Activated T-cell treated with anti-CD3 and anti-CD28 coated beads for 24 hours (primary cell): ENCODE measurements around the gene ADK.
"Not testable (repeated sequence)": the region's sequence is repeated elsewhere in the genome, so short reads cannot be mapped to it uniquely, and the experiment has no call there.

Experiments
- DNase-seq: peaks from one replicate; pipeline ENCODE4 v3.0.0-alpha.2; 2020; ENCODE audit warnings: low read depth

ADK gene

DNA sequence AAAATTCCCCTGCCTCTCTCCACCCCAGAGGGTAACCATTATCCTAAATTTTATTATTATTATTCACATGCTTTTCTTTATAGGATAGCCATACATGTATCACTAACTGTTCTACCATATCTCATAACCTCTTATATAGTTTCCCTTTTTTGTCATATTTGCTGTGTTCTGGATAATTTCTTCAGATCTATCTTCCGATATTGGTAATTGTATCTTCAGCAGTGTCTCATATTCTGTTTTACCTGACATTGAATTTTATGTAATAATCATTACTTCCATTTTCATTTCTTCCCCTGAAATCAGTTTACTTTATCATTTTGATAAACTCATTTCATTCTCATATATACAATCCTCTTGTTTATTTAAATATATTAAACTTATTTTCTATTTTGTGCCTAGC is 273.5 kb downstream of the ADK start:
- DNase-seq, result no peak

DNA sequence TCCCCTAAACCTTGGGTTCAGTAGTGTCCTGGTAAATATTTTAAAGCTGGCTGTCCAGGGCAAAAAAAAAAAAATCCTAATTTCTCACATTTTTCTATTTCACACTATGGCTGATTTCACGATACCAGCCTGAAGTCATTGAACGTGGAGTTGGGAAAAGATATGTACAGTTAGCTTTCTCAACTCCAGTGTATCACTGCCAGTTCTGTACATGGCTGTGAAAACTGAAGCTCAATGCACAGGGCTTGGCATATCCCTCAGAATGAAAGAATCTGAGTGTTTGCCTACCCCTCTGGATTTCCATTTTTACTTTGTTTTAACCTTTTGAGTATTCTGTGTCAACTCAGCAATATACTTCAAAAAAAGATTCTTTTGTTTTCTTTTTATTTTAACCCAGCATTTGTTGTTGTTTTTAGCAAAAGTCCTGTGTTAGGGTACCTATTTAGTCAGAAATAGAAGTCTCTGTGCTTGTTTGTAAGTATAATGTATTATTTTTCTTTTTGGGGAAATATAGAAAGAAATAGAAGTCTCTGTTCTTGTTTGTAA is 274.5 kb downstream of the ADK start:
- DNase-seq, result no peak

DNA sequence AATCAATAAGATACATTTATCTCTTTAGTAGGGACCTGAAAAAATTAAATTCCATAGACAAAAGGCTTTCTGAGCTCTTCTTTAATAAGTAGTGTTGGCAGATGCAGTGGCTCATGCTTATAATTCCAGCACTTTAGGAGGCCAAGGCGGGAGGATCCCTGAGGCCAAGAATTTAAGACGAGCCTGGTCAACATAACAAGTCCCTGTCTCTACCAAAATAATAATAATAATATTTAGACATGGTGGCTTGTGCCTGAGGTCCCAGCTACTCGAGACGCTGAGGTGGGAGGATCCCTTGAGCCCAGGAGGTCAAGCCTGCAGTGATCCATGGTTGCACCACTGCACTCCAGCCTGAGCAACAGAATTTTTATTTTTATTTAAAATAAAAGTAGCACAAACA is 280.8 kb downstream of the ADK start:
- DNase-seq, result no peak

DNA sequence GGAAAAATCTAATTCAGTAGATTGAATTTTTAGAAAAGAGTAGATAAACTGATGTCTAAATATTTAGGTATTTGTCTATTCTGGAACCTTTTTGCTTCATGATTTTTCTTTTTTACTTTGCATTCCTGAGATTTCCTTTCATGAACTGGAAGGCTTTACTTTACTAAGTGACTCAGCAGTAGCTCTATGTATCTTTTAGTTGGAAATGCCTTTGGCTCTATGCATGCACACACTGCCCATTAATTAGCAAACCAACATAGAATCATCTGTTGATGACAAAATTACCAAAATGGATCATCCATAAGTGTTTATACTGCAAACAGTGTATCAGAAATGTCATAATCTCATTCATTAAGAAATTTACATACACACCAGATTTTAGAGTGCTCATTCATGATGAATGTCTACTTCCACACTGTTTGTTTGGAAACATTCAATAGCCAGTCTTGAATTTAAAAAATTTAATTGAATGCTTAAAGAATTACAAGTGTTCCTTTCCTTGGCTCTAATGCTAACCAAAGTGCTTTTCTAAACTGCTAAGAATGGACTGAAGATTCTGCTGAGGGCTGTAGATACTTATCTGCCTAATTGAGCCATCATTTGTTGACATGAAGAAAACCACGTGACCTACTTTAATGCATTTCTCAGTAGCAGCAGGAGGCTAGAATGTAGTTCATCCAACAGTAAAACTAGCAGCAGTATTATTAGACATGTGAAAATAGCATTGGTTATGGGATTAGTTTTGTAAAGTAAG is 282.0 kb downstream of the ADK start:
- no peak for DNase-seq

DNA sequence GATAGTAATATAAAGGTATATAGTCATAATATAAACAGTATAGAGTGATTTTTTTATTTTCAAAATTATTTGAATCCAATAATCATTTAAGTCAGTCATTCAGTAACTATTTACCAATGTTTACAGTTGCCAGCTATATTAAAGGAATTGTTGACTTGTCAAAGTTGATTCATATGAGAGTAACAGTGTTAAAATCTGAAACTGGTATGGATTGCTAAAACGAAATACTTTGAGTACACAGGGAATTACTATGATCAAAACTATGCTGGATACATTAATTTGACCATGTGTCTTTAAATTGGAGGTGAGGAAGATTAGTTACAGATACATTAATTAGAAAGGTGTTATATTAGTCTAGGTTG is 282.6 kb downstream of the ADK start:
- DNase-seq, result no peak

DNA sequence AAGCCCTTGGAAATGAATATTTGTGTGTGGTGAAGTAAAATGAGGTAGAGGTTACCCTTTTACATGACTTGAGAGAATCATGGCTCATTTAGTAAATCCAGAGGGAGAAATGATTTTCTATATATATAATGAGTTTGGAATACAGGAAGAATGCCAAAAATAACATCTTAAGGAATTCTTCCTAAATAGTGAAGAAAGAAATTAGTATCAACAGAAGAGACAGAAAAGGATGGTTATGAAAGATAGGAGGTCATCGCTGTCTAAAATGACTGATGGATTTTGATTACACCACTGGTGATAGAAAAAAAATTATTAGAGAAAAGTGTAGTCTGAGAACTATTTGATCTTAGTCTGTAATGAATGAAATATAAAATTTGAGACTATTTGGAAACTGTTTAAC is 283.0 kb downstream of the ADK start:
- no peak for DNase-seq

- DNase-seq, result no peak
These were observed 283.5 kb downstream of the ADK start for GRCh38 chr10:74434547-74434946.

GRCh38 chr10:74436523-74437170 is 285.6 kb downstream of the ADK start:
- DNase-seq, result no peak

DNA sequence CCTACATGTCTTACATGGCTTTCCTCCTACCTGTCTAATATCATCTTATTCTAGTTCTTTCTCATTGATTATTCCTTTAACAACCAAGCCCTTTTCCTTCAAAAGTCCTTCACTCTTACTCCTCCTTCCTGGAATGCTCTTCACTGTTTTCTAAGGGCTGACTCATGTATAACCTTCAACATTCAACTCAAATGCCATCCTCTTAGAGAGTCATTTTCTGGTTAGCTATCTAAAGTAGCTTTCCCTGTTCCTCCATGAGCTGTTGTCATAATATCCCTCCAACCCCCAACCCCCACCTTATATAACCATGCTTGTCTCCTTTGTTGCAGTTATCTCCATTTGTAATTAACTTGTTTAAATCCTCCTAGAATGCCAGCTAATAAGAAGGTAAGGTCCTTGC is 286.8 kb downstream of the ADK start:
- no peak for DNase-seq

- no peak for DNase-seq
These were observed 288.2 kb downstream of the ADK start for GRCh38 chr10:74439213-74439612.

DNA sequence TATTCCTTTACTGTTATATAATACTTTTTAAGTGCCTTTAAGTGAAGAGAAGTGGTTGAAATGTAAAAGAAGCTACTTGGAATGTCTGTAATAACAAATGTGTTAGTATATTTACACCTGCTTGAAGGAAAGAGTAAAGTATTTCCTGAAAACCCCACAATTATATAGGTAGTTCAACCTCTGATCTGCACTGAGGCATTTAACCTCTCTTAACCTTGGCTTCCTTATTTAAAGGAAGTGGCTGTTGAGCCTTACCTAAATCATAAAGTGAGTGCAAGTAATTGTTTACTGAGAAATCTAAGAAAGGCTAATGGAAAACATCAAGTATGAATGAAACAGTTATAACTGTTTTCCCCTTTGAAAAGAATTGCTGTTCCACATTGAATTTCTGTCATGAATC is 294.5 kb downstream of the ADK start:
- DNase-seq, result no peak

GRCh38 chr10:74450602-74451001 is 299.6 kb downstream of the ADK start:
- DNase-seq, result no peak

DNA sequence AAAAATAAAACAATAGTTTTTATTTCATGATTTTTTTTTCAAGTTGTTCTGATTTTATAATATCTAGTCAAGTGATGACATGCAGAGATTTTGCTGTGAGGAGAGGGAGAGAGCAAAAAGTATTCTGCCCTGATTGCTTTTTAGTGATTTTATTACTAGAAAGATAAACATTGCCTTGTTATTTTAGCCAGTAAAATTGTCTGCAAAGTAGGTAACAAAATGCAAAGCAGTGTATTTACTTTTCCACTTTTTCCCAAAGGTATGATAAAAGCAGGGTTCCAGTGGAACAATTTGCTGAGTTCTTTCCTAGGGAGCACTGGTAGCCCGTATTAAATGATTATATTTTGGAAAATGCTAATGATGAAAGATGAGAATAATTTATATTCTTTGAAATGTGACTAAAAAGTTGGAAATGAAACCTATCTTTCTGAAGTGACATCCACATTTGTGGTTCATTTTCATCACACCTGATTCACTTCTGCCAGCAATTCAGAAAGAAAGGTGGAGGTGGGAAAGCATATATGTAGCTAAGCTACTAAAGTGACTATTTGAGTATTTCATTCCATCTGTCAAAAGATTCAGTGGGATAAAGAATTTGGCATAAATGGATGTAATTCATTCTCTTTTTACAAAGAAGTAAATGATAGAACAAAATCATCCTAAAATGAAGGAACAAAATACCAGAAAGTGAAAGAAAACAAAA is 300.3 kb downstream of the ADK start:
- no peak for DNase-seq

- DNase-seq, result no peak
These were observed 302.1 kb downstream of the ADK start for GRCh38 chr10:74453169-74453568.

DNA sequence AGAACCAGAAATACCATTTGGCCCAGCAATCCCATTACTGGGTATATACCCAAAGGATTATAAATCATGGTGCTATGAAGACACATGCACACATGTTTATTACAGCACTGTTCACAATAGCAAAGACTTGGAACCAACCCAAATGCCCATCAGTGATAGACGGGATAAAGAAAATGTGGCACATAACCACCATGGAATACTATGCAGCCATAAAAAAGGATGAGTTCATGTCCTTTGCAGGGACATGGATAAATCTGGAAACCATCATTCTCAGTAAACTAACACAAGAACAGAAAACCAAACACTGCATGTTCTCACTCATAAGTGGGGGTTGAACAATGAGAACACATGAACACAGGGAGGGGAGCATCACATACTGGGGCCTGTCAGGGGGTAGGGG is 306.5 kb downstream of the ADK start:
- not testable (repeated sequence) for DNase-seq

DNA sequence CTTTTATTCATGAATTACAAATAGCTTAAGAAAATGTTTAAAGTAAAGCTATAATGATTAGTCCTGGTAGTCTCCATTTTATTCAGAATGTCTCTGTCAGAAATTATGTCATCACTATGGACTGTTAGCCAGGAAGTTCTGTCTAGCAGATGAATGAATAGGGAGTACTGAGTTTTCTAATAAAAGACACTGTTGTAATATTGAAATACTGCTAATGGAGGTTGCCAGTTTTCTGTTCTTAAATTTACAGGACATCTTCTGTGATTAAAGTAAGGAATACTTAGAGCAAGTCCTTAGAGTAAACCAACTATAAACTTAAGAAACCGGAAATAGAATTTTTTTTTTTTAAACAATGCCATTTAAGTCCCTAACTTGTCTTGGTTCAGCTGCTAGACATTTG is 309.8 kb downstream of the ADK start:
- no peak for DNase-seq

DNA sequence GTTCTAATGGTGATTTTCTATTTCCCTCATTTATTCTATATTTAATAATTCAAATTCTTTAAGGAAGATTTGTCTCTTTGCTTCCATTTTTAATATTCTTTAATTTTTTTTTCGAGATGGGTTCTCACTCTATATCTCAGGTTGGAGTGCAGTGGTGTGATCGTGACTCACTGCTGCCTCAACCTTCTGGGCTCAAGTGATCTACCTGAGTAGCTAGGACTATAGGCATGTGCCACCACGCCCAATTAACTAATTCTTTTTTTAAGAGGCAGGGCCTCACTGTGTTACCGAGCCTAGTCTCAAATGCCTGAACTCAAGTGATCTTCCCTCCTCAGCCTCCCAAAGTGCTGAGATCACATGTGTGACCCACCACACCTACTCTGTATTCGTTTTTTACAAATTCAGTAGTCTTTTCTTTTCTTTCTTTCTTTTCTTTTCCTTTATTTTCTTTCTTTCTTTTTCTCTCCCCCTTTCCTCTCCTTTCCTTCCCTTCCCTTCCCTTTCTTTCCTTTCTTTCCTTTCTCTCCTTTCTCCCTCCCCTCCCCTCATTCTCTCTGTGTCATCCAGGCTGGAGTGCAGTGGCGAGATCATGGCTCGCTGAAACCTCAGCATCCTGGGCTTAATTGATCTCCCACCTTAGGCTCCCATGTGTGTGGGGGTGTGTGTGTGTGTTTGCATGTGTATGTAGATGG is 323.1 kb downstream of the ADK start:
- DNase-seq, result no peak

DNA sequence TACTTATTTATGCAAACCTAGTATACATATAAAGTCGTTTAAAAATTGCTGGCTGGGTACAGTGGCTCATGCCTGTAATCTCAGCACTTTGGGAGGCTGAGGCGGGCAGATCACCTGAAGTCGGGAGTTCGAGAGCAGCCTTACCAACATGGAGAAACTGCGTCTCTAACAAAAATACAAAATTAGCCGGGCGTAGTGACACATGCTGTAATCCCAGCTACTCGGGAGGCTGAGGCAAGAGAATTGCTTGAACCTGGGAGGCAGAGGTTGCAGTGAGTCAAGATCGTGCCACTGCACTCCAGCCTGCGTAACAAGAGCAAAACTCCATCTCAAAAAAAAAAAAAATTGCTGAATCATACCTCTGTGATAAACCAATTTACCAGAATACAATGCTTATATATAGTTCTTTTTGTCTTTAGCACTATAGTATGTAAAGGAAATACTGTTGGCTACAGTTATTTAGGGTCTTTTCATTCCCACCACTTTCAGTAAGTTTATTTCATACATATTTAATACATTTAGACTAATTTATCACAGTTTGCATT is 325.2 kb downstream of the ADK start:
- not testable (repeated sequence) for DNase-seq

DNA sequence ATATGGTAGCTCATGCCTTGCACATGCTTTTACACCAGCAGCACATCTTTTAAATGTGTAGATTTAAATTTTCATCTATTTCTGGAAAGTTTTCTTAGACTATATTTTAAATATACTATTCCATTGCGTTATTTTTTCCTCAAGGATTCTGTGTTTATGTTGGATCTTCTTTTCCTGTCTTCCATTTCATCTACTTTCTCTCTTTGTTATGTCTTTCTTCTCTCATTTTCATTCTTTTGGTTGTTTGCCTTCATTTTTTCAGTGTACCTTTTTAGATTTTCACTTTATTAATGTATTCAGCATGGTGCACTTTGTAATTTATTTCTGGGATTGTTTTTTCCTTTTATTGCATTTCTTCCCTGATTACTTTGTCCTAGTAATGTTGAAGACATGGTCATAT is 329.8 kb downstream of the ADK start:
- DNase-seq, result no peak

DNA sequence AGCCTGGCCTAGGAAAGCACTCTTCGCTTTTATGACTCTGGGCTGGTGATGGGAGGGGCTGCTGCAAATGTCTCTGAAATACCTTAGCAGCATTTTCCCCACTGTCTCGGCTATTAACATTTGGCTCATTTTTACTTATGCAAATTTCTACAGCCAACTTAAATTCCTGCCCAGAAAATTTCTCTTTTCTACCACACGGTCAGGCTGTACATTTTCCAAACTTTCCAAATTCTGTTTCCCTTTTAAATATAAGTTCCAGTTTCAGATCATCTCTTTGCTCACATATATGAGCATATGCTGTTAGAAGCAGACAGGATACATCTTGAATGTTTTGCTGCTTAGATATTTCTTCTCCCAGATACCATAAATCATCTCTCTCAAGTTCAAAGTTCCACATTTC is 332.3 kb downstream of the ADK start:
- DNase-seq, result no peak

GRCh38 chr10:74485283-74485682 is 334.3 kb downstream of the ADK start:
- DNase-seq, result no peak

DNA sequence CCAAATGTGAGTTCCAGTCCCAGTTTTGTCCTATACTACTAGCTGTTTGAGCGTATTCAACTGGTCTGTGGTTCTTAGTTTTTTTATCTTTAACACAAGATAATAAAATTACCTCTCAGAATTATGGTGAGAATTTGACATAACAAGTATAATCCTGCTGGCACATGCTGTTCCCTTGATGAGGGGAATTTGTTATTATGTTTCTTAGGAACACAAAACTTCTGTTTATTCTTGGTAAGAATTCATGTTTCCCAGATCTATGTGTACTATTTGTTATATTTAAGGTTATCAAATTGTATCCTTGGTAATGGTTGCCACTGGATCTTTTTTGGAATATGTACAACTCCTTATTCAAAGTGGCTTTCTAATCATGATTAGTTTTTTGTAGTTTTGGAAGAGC is 335.6 kb downstream of the ADK start:
- DNase-seq, result no peak
